MG63 (cell line): Measurements from ENCODE around the gene BRD2. TPM values are rescaled to one million over a fixed set of nuclear protein-coding genes. Genes with fewer than 3 reads are reported as not detected.
A peak's percentile ranks its signal among the peaks of the same experiment; 100 is the strongest.
"Not testable (repeated sequence)": the region's sequence is repeated elsewhere in the genome, so short reads cannot be mapped to it uniquely, and the experiment has no call there.

Experiments
- DNase-seq: peaks from one replicate; pipeline ENCODE4 v3.0.0-alpha.2; 2020
- H3K27me3 ChIP-seq: fragments of 250-450 bp; sonication (Bioruptor Pico); 2 replicates; pipeline ENCODE4 v1.5.1; 2020; ENCODE audit warnings: mild to moderate bottlenecking, moderate library complexity
- H3K36me3 ChIP-seq: fragments of 250-450 bp; sonication (Bioruptor Pico); 2 replicates; pipeline ENCODE4 v1.5.1; 2020; ENCODE audit warnings: mild to moderate bottlenecking, moderate library complexity
- H3K4me3 ChIP-seq: fragments of 250-450 bp; sonication (Bioruptor Pico); 2 replicates; pipeline ENCODE4 v1.5.1; 2020; ENCODE audit warnings: mild to moderate bottlenecking, moderate library complexity
- H3K9me3 ChIP-seq: fragments of 250-450 bp; sonication (Bioruptor Pico); 2 replicates; pipeline ENCODE4 v1.5.1; 2020; ENCODE audit warnings: mild to moderate bottlenecking, moderate library complexity
- total RNA-seq: library from RNA; depleted of rRNA; stranded (reverse); fragments of >200 nt; shearing (Covaris generic); gene quantifications from 2 replicates; pipeline ENCODE4 v1.2.3, GENCODE V29; 2014; ENCODE audit warnings: low replicate concordance; rRNA removed

BRD2 gene
- total RNA-seq: 207 and 281 TPM in 2 replicates

DNA sequence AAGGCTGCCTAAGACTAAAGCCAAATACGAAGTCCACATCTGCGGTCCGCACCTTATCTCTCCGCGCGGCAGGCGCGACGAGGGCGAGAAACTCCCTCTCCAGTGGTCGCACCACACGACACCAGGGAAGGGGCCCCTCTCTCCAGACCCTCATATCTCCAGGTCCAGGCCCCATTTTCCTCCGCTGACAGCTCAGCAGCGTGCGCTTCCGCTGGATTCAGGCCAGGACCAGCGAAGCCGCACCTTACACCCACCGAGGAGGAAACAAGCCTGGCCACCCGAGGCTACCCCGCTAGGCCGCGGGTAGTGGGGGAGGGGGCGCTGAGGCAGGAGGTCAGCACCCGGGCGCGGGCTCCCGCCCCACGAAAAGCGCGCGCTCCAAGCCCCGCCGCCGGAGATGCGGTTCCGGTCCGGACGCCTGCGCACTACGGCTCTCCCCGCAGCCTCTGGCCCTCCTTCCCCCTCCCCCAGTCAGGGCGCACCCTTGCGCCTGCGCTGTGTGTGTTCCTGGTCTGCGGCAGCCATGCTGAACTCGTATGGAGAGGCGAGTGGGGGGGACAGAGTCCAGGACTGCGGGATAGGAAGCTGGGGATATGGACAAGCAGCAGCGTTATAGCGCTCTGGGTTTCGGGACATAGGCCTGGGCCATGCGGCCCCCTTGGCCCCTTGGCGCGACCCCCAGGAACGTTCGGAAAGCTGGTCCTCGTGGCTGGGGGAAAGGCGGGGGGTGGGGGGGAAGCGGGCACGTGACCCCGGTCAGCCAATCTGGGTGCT is at the start of gene BRD2:
Gene BRD2 (plus strand): TSS at position 502 of the 774 bp plus-strand sequence. CDS start 4,305 bp downstream, outside the sequence.
- DNase-seq: peak; percentile 100
- H3K9me3 ChIP-seq: no peaks in the 10 kb centered on the region
- peaks cover 33% of the 10 kb centered on the region for H3K36me3 ChIP-seq
- no peaks in the 10 kb centered on the region for H3K27me3 ChIP-seq
- peak within 1 kb of the TSS; percentile 79 for H3K4me3 ChIP-seq

DNA sequence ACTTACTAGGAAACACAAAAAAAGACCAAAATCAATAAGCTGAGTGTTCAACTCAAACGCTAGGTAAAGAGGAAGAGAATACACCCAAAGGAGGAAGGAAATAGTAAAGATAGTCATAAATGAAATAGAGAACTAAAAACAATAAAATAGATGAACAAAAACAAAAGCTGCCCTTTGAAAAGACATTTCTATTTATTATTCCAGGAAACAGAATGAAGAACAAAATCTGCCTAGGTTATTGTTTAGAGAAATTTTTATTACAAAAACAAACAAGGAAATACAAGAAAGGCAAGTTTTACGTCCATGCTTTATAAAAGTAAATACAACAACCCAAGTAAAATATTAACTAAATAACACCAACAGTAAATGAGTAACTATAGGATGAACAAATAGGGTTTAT is 47.7 kb upstream of the BRD2 start:
- no peak overlapping the region for H3K4me3 ChIP-seq
- peaks cover 3% of the 10 kb centered on the region; the same call in 1 of the 2 replicates for H3K27me3 ChIP-seq
- H3K9me3 ChIP-seq: no peaks in the 10 kb centered on the region
- H3K36me3 ChIP-seq: no peaks in the 10 kb centered on the region
- DNase-seq: no peak

DNA sequence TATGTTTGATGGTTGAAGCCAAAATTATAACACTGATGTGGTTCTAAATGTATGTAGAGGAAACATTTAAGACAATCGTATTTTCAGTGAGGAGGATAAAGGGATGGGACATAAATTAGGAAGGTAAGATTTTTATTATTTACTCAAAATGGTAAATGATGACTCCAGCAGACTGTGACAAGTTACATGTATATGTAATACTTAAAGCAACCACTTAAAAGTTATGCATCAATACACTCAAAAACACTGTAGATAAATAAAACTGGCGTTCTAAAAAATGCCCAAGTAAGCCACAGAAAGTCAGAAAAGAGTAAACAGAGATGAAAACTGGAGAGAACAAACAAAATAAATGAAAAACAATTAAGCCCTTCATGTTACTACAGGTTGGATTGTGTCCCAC is 46.3 kb upstream of the BRD2 start:
- DNase-seq: no peak
- Histone ChIP-seq H3K27me3 (no peaks in the 10 kb centered on the region), H3K4me3 (no peak overlapping the region), H3K36me3 (no peaks in the 10 kb centered on the region), H3K9me3 (no peaks in the 10 kb centered on the region)

DNA sequence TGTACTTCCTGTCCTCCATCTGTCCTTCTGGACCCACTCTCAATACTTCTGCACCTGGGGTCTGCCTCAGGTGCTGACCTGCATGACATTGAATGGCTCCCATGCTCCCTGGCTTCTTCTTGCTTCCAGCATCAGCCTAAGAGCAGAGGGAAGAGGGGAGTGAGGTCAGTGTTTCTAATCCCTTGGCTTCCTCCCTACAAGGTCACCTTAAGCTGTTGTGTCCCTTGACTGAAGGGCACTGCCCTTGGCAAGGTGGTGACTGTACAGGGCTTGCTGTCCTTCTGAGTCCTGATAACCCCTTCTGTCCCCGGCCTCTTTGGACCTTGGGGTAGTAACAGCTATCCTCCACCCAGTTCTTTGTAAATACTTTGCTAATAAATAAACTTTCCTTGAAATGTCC is 37.2 kb upstream of the BRD2 start:
- H3K9me3 ChIP-seq: no peaks in the 10 kb centered on the region
- peaks cover 12% of the 10 kb centered on the region for H3K27me3 ChIP-seq
- H3K36me3 ChIP-seq: no peaks in the 10 kb centered on the region
- no peak for DNase-seq
- H3K4me3 ChIP-seq: no peak overlapping the region

DNA sequence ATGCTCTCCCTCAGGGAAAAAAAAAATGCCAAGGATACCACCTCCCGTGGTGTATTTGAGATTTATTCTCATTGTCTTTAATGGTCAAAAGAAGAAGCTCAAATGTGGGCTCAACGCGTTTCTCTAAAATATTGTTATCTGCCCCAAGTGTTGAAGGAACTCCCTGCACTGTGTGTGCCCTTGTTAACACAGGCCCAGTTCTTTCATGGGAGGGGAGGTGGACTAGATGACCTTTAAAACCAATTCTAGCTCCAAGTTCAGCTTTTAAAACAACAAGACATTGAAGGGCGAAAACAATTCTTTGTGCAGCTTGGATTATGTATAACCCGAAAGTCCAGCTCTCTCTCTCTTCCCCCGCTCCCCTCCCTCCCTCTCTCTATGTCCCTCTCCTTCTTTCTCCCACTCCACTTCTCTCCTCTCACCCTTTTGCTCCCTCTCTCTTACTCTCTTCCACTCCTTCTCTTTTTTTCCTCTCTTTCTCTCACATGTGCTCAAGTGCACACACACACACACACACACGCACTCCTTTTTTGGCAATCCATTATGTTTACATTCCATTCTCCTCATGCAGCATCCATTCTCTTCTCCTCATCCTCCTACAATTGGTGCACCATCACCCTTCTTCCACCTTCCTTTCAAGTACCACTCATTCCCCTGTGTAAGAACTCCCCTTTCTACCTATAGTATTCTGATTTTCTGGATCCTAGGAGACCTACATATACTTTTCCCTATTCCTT is 36.1 kb upstream of the BRD2 start:
- Histone ChIP-seq H3K27me3 (peaks cover 12% of the 10 kb centered on the region), H3K36me3 (no peaks in the 10 kb centered on the region), H3K4me3 (no peak overlapping the region), H3K9me3 (no peaks in the 10 kb centered on the region)
- DNase-seq: peak; percentile 44

DNA sequence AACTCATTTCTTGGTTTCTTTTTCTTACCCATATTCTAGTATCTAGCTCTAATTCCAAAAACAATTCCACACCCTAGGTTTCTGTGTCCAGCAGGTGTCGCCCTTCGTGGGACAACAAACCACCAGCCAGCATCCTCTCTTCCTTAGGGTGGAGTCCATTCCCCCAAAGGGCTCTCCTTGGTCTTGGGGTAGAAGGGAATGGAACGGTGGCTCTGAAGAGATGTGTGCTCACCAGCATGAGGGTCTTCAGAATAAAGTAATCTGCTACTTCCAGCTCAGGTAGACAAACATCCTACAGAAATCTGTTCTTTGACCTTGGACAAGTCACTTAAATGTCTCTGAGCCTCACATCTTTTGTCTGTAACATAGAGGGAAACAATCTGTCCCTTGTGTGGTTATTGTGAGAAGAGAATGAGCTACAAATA is 34.7 kb upstream of the BRD2 start:
- Histone ChIP-seq H3K4me3 (no peak overlapping the region), H3K9me3 (no peaks in the 10 kb centered on the region), H3K27me3 (peaks cover 12% of the 10 kb centered on the region), H3K36me3 (no peaks in the 10 kb centered on the region)
- peak; percentile 83 for DNase-seq

DNA sequence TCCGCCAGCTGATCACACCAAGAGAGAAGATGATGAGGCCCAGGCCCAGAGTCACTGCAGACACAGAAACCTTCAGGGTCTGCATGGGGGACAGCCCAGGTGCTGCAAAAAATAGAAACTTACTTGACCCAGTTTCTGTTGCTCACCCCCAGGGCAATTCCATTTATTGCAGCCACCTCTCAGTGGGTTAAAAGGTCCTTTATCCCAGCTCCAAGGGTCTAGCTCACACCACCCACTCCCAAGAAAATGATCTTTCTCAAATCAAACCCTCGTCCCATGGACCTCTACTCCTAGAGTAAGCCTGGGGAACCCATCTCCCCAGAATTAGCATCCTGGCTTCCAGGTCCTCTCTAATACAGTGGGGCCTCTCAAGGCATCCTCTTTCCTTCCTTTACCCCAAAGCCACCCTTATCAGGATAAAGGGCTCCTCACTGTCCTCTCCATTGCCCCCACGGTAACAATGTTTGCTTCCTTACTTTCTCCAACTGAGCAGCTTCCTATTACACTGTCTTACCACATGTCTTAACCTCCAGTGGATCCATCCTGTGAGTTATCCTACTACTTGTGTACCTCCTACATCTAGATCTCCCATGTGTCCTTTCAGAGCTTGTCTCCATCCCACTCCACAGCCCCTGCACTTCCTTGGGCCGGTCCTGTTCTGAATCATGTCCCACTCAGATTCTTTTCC is 32.7 kb upstream of the BRD2 start:
- H3K9me3 ChIP-seq: no peaks in the 10 kb centered on the region
- H3K36me3 ChIP-seq: no peaks in the 10 kb centered on the region
- DNase-seq: no peak
- peaks cover 7% of the 10 kb centered on the region for H3K27me3 ChIP-seq
- no peak overlapping the region for H3K4me3 ChIP-seq

DNA sequence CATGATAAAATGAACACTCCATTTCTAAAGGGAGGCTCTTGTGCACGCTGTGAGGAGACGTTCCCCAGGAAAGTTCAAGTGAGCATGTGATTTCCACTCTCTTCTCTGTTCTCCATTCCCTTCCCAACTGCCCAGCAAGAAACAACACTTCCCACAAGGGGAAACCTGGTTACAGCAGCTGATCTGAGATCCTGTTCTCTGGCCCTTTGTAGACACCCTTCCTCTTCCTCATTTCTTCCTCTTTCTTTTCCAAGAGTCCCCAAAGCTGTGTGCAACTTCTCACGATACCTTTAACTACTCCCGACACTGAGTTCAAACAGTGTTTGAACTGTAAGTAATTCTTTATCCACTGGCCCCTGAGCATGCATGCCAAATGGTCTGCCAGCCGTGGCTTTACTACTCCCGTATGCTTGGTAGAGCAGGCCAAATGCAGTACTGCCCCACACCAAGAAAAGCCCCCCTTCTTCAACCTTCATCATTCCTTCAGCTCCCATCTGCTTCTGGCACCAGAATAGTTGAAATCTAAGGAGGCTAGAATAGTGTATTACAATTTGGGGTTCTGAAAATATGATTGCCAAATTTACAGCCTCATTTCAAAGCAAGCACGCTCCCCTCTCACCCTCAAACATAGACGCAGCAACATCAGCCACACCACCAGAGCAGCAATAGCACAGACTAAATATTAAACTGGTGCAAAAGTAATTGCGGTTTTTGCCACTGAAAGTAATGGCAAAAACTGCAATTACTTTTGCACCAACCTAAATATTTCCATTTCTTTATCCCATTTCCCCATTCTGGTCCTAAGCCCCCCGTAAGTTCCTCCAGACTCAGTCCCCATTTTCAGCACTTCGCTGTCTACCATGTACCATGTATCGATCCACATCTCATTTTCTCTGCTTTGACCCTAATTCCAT is 31.9 kb upstream of the BRD2 start:
- DNase-seq: no peak

DNA sequence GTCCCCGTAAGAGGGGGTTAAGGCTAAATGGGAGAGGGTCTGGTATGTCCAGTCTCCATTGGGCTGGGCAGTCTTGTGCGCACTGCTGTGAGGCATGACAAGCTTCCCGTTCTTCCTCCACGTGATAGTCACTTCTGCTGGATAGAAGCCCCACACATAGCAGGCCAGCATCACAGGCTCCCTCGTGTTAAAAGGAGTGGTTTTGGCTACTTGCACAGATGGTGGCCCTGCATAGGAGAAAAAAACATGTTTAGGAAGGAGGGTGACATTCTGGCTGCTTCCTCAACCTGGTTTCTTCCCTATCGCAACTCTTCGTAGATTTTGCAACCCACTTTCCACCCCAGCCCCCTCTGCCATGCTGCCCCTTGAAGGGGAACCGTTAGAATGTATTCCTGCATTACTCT is 31.2 kb upstream of the BRD2 start:
- no peaks in the 10 kb centered on the region for H3K36me3 ChIP-seq
- no peaks in the 10 kb centered on the region for H3K9me3 ChIP-seq
- peaks cover 7% of the 10 kb centered on the region for H3K27me3 ChIP-seq
- no peak for DNase-seq
- H3K4me3 ChIP-seq: no peak overlapping the region

More for the DNA sequence above, 31.9 kb upstream of the BRD2 start:
- Histone ChIP-seq H3K36me3 (no peaks in the 10 kb centered on the region), H3K27me3 (peaks cover 7% of the 10 kb centered on the region), H3K4me3 (no peak overlapping the region), H3K9me3 (no peaks in the 10 kb centered on the region)

DNA sequence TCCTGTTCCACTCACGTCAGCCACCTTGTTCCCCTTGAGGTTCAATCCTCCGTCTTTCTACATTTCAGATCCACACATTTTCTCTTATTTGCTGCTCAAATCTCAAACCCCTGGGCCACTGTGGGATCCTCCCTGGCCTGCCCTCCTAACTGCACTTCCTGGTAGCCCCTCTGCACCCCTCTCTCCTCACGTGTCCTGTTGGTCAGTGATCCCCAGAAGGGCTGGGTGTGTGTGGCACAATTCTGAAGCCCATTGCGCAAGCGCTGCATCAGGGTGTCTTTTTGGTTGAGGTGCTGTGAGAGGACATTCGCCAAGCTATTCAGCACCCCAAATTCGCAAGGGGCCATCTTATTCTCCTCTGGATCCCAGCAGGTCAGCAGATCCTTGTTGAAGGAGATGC is 29.9 kb upstream of the BRD2 start:
- DNase-seq: no peak
- no peaks in the 10 kb centered on the region for H3K9me3 ChIP-seq
- H3K27me3 ChIP-seq: peaks cover 7% of the 10 kb centered on the region
- H3K4me3 ChIP-seq: no peak overlapping the region
- no peaks in the 10 kb centered on the region for H3K36me3 ChIP-seq

DNA sequence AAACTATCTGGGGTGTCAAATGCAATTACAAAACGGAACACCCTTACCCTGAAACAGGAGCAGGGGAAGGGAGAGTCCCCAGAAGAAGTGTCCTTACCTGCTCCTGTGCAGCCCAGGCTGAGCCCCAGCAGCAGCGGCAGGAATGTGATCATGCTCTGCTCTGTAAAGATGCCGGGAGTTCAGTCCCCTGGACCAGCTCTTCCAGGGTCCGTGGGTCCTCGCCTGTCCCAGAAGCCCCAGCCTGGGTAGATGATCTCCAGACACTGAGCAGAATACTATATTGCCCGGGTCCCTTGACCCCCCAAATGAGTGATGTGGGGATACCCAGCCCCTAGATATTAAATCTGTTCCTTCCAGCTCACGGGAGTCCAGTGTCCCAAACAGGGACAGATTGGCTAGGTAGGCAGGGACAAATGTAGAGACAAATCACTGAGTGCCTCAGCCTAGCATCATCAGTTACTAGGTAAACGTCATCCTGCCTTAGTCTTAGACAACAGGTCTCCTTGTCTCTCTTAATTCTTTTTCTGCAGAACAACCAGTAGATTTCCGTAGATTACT is 27.7 kb upstream of the BRD2 start, which contains the start of gene HLA-DMB:
Gene HLA-DMB (minus strand): TSS at position 373 of the 558 bp plus-strand sequence. CDS start 221 bp downstream, at position 152.
- DNase-seq: peak; percentile 65
- no peaks in the 10 kb centered on the region for H3K36me3 ChIP-seq
- peak within 1 kb of the TSS; percentile 39 for H3K4me3 ChIP-seq
- H3K27me3 ChIP-seq: peaks cover 7% of the 10 kb centered on the region
- H3K9me3 ChIP-seq: peaks cover 2% of the 10 kb centered on the region; the same call in 1 of the 2 replicates

DNA sequence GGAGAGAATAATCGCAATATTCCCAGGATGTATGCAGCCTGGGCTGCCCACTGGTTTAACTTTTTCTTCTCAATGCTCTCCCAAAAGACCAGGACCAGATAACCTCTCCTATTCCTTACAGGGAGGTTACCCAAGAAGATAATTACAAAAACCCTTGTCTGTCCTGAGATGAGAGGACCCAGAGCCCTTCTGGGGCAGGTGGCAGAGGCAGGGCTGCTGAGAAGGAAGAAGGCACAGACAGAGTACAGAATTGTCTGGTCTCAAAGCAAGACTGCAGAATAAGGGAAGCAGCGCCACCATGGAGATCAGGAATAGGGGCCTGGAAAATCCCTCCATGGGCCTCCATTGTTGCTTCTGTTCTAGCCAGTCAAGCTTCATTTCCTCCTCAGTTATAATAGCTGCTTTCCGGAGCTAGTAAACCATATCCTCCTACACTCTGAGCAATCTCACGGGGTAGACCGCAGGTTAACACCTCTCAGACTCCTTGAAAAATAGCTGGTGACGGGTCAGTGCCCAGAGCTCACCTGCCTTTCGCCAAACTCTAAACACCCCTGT is 27.1 kb upstream of the BRD2 start:
- no peak overlapping the region for H3K4me3 ChIP-seq
- peaks cover 7% of the 10 kb centered on the region for H3K27me3 ChIP-seq
- no peak for DNase-seq
- no peaks in the 10 kb centered on the region for H3K36me3 ChIP-seq
- peaks cover 7% of the 10 kb centered on the region for H3K9me3 ChIP-seq

DNA sequence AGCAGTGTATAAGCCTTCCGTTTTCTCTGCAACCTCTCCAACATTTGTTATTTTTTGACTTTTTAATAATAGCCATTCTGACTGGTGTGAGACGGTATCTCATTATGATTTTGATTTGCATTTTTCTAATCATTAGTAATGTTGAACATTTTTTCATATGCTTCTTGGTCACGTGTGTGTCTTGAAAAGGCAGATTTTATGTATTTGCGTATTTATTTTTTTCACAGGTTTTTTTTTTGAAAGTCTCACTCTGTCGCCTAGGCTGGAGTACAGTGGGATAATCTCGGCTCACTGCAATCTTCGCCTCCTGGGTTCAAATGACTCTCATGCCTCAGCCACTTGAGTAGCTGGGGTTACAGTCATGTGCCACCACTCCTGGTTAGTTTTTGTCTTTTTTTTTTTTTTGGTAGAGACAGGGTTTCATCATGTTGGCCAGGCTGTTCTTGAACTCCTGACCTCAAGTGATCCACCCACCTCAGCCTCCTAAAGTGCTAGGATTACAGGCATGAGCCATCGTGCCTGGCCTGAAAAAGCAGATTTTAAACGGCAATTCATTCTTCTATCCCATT is 25.8 kb upstream of the BRD2 start:
- H3K9me3 ChIP-seq: peaks cover 10% of the 10 kb centered on the region
- not testable (repeated sequence) for DNase-seq, H3K4me3 ChIP-seq, H3K36me3 ChIP-seq, H3K27me3 ChIP-seq

DNA sequence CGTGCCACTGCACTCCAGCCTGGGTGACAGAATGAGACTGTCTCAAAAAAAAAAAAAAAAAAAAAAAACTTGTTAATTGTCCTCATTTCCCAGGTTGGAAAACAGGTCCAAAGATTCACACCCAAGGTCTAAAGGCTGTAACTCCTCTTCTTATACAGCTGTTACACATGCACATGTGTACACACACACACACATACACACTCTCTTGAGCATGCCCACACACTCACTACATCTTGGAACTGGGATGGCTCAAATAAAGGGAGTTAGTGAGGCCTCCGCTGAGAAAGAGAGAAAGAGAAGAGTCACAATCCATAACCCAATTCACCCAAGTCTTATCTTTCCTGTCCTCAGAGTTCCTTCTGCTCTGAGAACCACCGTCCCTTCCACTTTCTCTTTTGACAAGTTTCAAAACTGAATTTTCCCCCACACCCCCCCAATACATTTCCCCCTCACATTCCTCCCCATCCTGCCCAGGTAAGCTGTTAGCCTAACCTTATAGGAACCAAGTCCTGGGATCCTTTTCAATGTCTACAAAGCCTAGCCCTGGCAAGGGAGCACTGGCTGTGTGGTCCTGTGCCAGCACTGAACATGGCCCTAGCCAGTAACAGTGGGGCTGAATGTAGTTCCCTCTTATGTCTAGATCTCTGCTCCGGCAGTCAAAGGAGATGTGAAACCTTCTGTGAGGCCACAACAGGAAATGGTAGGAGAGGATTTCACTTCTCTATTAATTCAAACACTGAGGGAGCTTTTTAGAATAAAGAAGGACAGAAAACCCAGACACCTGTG is 24.3 kb upstream of the BRD2 start:
- no peak for DNase-seq
- Histone ChIP-seq H3K36me3 (no peaks in the 10 kb centered on the region), H3K4me3 (no peak overlapping the region)

More for the DNA sequence above, 24.3 kb upstream of the BRD2 start:
- peaks cover 10% of the 10 kb centered on the region for H3K9me3 ChIP-seq
- peaks cover 7% of the 10 kb centered on the region for H3K27me3 ChIP-seq
